ENCODE measurements around the gene CRTAP. TPM values are rescaled to one million over a fixed set of nuclear protein-coding genes. Genes with fewer than 3 reads are reported as not detected.

Gene CRTAP
- polyA plus RNA-seq, 3 donors, result 134 to 321 (median 317) TPM

GRCh38 chr3:33170531-33170930, 56.7 kb downstream of the CRTAP start:
- no peaks in the 10 kb centered on the region for H3K9me3 ChIP-seq (replicated peaks in 1 of 2; ENCODE audit: control insufficient read depth in 1 of 2, insufficient read depth in 1 of 2, low read length in 2 of 2)
- no peak overlapping the region for H3K4me3 ChIP-seq (replicated peaks in 1 of 3; ENCODE audit: low read depth in 2 of 3, low read length in 3 of 3)
- H2AFZ ChIP-seq (ENCODE audit: insufficient read depth, low read depth, low read length, poor library complexity, severe bottlenecking), result no peak overlapping the region
- no peaks in the 10 kb centered on the region for H3K9me3 Mint-ChIP-seq
- H3K36me3 Mint-ChIP-seq, result no peaks in the 10 kb centered on the region
- peaks cover 7% of the 10 kb centered on the region for H3K4me1 Mint-ChIP-seq
- no peaks in the 10 kb centered on the region for H3K4me1 ChIP-seq (ENCODE audit: control insufficient read depth in 1 of 2, insufficient read depth in 2 of 2, low read length in 2 of 2)
- peaks cover 0 to 4% (median 0%) of the 10 kb centered on the region in 3 donors for H3K27me3 Mint-ChIP-seq (ENCODE audit: low read depth in 3 of 3)
- H3K27ac ChIP-seq (ENCODE audit: low read depth in 1 of 2, low read length in 2 of 2), result no peak overlapping the region
- intact Hi-C loops (cut with micrococcal nuclease), result no loop called here
- DNase-seq, result no peak
- H3K27ac Mint-ChIP-seq, result no peak overlapping the region
- H3K27me3 ChIP-seq (ENCODE audit: control insufficient read depth in 2 of 2, insufficient read depth in 2 of 2, low read length in 2 of 2), result no peaks in the 10 kb centered on the region
- no peak overlapping the region for H3K9ac ChIP-seq (ENCODE audit: insufficient read depth, low read length, poor library complexity, severe bottlenecking)
- H3K36me3 ChIP-seq (replicated peaks in 1 of 2; ENCODE audit: control insufficient read depth in 1 of 2, insufficient read depth in 2 of 2, low read length in 2 of 2), result no peaks in the 10 kb centered on the region
- WGBS (ENCODE audit: insufficient coverage), result 100% methylated on average over 4 of the region's 6 CpGs
- no peak overlapping the region for H3K4me3 Mint-ChIP-seq
- TF ChIP-seq, protein P1, sequence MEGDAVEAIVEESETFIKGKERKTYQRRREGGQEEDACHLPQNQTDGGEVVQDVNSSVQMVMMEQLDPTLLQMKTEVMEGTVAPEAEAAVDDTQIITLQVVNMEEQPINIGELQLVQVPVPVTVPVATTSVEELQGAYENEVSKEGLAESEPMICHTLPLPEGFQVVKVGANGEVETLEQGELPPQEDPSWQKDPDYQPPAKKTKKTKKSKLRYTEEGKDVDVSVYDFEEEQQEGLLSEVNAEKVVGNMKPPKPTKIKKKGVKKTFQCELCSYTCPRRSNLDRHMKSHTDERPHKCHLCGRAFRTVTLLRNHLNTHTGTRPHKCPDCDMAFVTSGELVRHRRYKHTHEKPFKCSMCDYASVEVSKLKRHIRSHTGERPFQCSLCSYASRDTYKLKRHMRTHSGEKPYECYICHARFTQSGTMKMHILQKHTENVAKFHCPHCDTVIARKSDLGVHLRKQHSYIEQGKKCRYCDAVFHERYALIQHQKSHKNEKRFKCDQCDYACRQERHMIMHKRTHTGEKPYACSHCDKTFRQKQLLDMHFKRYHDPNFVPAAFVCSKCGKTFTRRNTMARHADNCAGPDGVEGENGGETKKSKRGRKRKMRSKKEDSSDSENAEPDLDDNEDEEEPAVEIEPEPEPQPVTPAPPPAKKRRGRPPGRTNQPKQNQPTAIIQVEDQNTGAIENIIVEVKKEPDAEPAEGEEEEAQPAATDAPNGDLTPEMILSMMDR (IDR thresholded peaks at IDR 0.05), result no peak
- H4K20me1 ChIP-seq (ENCODE audit: insufficient read depth, low read length), result no peaks in the 10 kb centered on the region
- H3K4me2 ChIP-seq (replicated peaks; ENCODE audit: extremely low read depth, low read length, poor library complexity, severe bottlenecking), result no peak overlapping the region
- H3K79me2 ChIP-seq (ENCODE audit: insufficient read depth, low read length), result no peaks in the 10 kb centered on the region

GRCh38 chr3:33171580-33171979, 57.8 kb downstream of the CRTAP start:
- Histone ChIP-seq H3K4me3 (replicated peaks in 1 of 3; ENCODE audit: low read depth in 2 of 3, low read length in 3 of 3) (no peak overlapping the region), H3K4me2 (replicated peaks; ENCODE audit: extremely low read depth, low read length, poor library complexity, severe bottlenecking) (no peak overlapping the region), H3K9me3 (replicated peaks in 1 of 2; ENCODE audit: control insufficient read depth in 1 of 2, insufficient read depth in 1 of 2, low read length in 2 of 2) (no peaks in the 10 kb centered on the region), H4K20me1 (ENCODE audit: insufficient read depth, low read length) (no peaks in the 10 kb centered on the region), H3K79me2 (ENCODE audit: insufficient read depth, low read length) (no peaks in the 10 kb centered on the region), H3K9ac (ENCODE audit: insufficient read depth, low read length, poor library complexity, severe bottlenecking) (no peak overlapping the region), H3K36me3 (replicated peaks in 1 of 2; ENCODE audit: control insufficient read depth in 1 of 2, insufficient read depth in 2 of 2, low read length in 2 of 2) (no peaks in the 10 kb centered on the region), H3K4me1 (ENCODE audit: control insufficient read depth in 1 of 2, insufficient read depth in 2 of 2, low read length in 2 of 2) (no peaks in the 10 kb centered on the region), H3K27me3 (ENCODE audit: control insufficient read depth in 2 of 2, insufficient read depth in 2 of 2, low read length in 2 of 2) (no peaks in the 10 kb centered on the region), H3K27ac (ENCODE audit: low read depth in 1 of 2, low read length in 2 of 2) (no peak overlapping the region), H2AFZ (ENCODE audit: insufficient read depth, low read depth, low read length, poor library complexity, severe bottlenecking) (no peak overlapping the region)
- 56% methylated on average over 4 of the region's 4 CpGs for WGBS (ENCODE audit: insufficient coverage)
- Mint-ChIP-seq H3K4me1 (peaks cover 7% of the 10 kb centered on the region), H3K4me3 (no peak overlapping the region), H3K27me3 (ENCODE audit: low read depth in 3 of 3) (peaks cover 0 to 4% (median 0%) of the 10 kb centered on the region in 3 donors), H3K27ac (peak overlapping the region in 1 of 7 donors; percentile 2), H3K36me3 (no peaks in the 10 kb centered on the region), H3K9me3 (peaks cover 0 to 2% (median 0%) of the 10 kb centered on the region in 7 donors)
- no peak for DNase-seq
- TF ChIP-seq, protein P1 (IDR thresholded peaks at IDR 0.05), result no peak
- intact Hi-C loops (cut with micrococcal nuclease), result no loop called here

All from CD14-positive monocyte (primary cell).